HepG2 (cell line): Measurements from ENCODE around the gene ZNF540. TPM values are rescaled to one million over a fixed set of nuclear protein-coding genes. Genes with fewer than 3 reads are reported as not detected.

Experiments used
- GFI1 ChIP-seq: sonication (generic); formaldehyde crosslinking; IDR thresholded peaks from 2 replicates; pipeline ENCODE4 v1.5.0; 2020; ENCODE audit warnings: missing genetic modification reagents, mild to moderate bottlenecking, borderline replicate concordance
- MAF1 ChIP-seq: sonication (generic); formaldehyde crosslinking; IDR thresholded peaks from 2 replicates; pipeline ENCODE4 v1.5.0; 2020; ENCODE audit warnings: missing genetic modification reagents, borderline replicate concordance
- MTA3 ChIP-seq: sonication (generic); formaldehyde crosslinking; IDR thresholded peaks from 2 replicates; pipeline ENCODE4 v1.4.0; 2020; ENCODE audit warnings: missing genetic modification reagents
- RAD21 ChIP-seq: fragments of 450-650 bp; formaldehyde crosslinking; IDR thresholded peaks from 2 replicates; pipeline ENCODE4 v1.5.0; 2020; ENCODE audit warnings: mild to moderate bottlenecking
- SIX1 ChIP-seq: sonication (generic); formaldehyde crosslinking; IDR thresholded peaks from 2 replicates; pipeline ENCODE4 v1.4.0; 2020; ENCODE audit warnings: missing genetic modification reagents, borderline replicate concordance
- SMC3 ChIP-seq: IDR thresholded peaks from 2 replicates; pipeline ENCODE4 v1.6.1; 2011; ENCODE audit warnings: low read length, improper control_type of control experiment
- SP4 ChIP-seq: sonication (generic); formaldehyde crosslinking; IDR thresholded peaks from 2 replicates; pipeline ENCODE4 v1.8.1; 2023; ENCODE audit warnings: mild to moderate bottlenecking, missing genetic modification reagents
- TBX2 ChIP-seq: sonication (generic); formaldehyde crosslinking; IDR thresholded peaks from 2 replicates; pipeline ENCODE4 v1.5.0; 2020; ENCODE audit warnings: missing genetic modification reagents, mild to moderate bottlenecking, borderline replicate concordance
- ZNF264 ChIP-seq: sonication (generic); formaldehyde crosslinking; IDR thresholded peaks from 2 replicates; pipeline ENCODE4 v1.4.0; 2020; ENCODE audit warnings: missing genetic modification reagents
- ZNF616 ChIP-seq: sonication (generic); formaldehyde crosslinking; IDR thresholded peaks from 2 replicates; pipeline ENCODE4 v1.5.0; 2020; ENCODE audit warnings: low read depth, mild to moderate bottlenecking, missing genetic modification reagents
- ZNF773 ChIP-seq: sonication (generic); formaldehyde crosslinking; IDR thresholded peaks from 2 replicates; pipeline ENCODE4 v1.4.0; 2020; ENCODE audit warnings: missing genetic modification reagents, borderline replicate concordance
- polyA plus RNA-seq, 8 experiments: library from polyadenylated mRNA; depleted of rRNA in 3 of 8; stranded (reverse) in 7 of 8; unstranded in 1 of 8; fragments of >200 nt; fragmentation: Illumina TruSeq in 4 of 8; extraction: Trizol in 4 of 8; gene quantifications; 2 replicates each; pipeline versions ENCODE4 v1.2.1 to v1.2.3, GENCODE V29; 2011 to 2016; ENCODE audit warnings: low read depth in 4 of 8, missing spikeins in 1 of 8, mixed read lengths in 1 of 8; ENCODE audit not compliant: insufficient read depth in 1 of 8
- total RNA-seq, 5 experiments: library from RNA; depleted of rRNA; stranded (reverse); fragments of >200 nt; fragmentation: Illumina TruSeq; extraction: Trizol; gene quantifications; 2 replicates each; pipeline ENCODE4 v1.2.3, GENCODE V29; 2016; ENCODE audit warnings: low read depth in 1 of 5
- TF ChIP-seq, protein P1 (sequence below): sonication (generic); formaldehyde crosslinking; IDR thresholded peaks from 2 replicates; pipeline ENCODE4 v1.4.0; 2020; ENCODE audit warnings: mild to moderate bottlenecking, missing genetic modification reagents
- TF ChIP-seq, protein P2 (sequence below): sonication (generic); formaldehyde crosslinking; IDR thresholded peaks from 2 replicates; pipeline ENCODE4 v1.4.0; 2020; ENCODE audit warnings: missing genetic modification reagents
- TF ChIP-seq, protein P3 (sequence below): sonication (generic); IDR thresholded peaks from 2 replicates; pipeline ENCODE4 v1.6.1; 2016; ENCODE audit warnings: low read depth, borderline replicate concordance
- TF ChIP-seq, protein P4 (sequence below): sonication (generic); formaldehyde crosslinking; conservative IDR thresholded peaks from 2 replicates; pipeline ENCODE4 v1.4.0; 2020; ENCODE audit warnings: mild to moderate bottlenecking, missing genetic modification reagents, moderate library complexity
- TF ChIP-seq, protein P5 (sequence below): conservative IDR thresholded peaks from 2 replicates; pipeline ENCODE4 v1.6.1; 2018; ENCODE audit warnings: missing genetic modification reagents
- TF ChIP-seq, protein P6 (sequence below): sonication (generic); formaldehyde crosslinking; IDR thresholded peaks from 2 replicates; pipeline ENCODE4 v1.8.1; 2022; ENCODE audit warnings: mild to moderate bottlenecking, missing genetic modification reagents

ZNF540 gene
- total and polyA plus RNA-seq, 2 of the 13 experiments (the other 11 are each of a cell fraction or from before 2014, with no cell fraction given) = 0.21 to 0.40 TPM

DNA sequence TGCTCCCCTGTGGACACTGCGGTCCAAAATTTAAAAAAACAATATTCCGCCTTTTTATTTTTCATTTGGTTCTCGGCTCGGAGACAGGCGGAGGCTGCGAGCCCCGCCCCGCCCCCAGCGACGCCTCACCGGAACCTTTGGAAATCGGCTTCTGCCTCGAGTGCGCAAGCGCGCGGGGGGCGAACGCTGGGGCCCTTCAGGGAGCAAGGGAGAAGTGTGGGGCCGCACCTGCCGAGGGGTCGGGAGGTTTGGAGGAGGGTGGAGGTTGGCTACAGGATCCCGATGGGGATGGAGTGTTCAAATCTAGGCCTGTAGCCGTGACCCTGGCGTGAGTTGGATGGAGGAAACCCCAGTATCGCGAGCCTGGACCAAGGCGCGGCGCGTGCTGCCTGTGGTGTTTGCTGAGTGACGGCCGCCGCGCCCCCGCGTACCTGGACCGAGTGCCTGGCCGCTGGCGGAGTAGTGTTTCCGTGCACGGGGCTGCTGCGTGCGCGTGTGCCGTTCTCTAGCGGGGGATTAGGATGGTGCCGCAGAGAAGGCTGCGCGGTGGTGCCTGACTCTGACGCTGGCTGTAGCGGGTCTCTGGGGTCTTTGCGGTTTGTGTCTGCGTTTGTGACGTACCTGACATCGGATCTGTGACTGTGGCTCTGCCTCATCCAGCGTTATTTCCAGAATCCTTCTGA, 61.2 kb downstream of the ZNF540 start (continued):
- TF ChIP-seq, protein P1, sequence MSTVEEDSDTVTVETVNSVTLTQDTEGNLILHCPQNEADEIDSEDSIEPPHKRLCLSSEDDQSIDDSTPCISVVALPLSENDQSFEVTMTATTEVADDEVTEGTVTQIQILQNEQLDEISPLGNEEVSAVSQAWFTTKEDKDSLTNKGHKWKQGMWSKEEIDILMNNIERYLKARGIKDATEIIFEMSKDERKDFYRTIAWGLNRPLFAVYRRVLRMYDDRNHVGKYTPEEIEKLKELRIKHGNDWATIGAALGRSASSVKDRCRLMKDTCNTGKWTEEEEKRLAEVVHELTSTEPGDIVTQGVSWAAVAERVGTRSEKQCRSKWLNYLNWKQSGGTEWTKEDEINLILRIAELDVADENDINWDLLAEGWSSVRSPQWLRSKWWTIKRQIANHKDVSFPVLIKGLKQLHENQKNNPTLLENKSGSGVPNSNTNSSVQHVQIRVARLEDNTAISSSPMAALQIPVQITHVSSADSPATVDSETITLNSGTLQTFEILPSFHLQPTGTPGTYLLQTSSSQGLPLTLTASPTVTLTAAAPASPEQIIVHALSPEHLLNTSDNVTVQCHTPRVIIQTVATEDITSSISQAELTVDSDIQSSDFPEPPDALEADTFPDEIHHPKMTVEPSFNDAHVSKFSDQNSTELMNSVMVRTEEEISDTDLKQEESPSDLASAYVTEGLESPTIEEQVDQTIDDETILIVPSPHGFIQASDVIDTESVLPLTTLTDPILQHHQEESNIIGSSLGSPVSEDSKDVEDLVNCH (CRISPR knock-in tag) = no peak
- TF ChIP-seq ZNF616 = no peak; the same call in 1 of the 2 replicates
- TF ChIP-seq RAD21 (CRISPR knock-in tag) = no peak
- TF ChIP-seq MTA3 (CRISPR knock-in tag) = no peak
- TF ChIP-seq, protein P2, sequence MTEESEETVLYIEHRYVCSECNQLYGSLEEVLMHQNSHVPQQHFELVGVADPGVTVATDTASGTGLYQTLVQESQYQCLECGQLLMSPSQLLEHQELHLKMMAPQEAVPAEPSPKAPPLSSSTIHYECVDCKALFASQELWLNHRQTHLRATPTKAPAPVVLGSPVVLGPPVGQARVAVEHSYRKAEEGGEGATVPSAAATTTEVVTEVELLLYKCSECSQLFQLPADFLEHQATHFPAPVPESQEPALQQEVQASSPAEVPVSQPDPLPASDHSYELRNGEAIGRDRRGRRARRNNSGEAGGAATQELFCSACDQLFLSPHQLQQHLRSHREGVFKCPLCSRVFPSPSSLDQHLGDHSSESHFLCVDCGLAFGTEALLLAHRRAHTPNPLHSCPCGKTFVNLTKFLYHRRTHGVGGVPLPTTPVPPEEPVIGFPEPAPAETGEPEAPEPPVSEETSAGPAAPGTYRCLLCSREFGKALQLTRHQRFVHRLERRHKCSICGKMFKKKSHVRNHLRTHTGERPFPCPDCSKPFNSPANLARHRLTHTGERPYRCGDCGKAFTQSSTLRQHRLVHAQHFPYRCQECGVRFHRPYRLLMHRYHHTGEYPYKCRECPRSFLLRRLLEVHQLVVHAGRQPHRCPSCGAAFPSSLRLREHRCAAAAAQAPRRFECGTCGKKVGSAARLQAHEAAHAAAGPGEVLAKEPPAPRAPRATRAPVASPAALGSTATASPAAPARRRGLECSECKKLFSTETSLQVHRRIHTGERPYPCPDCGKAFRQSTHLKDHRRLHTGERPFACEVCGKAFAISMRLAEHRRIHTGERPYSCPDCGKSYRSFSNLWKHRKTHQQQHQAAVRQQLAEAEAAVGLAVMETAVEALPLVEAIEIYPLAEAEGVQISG (CRISPR knock-in tag) = peak; percentile 75
- TF ChIP-seq ZNF773 (CRISPR knock-in tag) = no peak
- TF ChIP-seq SMC3 = no peak
- TF ChIP-seq, protein P3, sequence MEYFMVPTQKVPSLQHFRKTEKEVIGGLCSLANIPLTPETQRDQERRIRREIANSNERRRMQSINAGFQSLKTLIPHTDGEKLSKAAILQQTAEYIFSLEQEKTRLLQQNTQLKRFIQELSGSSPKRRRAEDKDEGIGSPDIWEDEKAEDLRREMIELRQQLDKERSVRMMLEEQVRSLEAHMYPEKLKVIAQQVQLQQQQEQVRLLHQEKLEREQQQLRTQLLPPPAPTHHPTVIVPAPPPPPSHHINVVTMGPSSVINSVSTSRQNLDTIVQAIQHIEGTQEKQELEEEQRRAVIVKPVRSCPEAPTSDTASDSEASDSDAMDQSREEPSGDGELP = peak; percentile 18; the same call in 1 of the 2 replicates
- peak; percentile 25; the same call in 1 of the 2 replicates for TF ChIP-seq SIX1 (CRISPR knock-in tag)
- TF ChIP-seq SP4 (CRISPR knock-in tag) = no peak; the same call in 1 of the 2 replicates
- no peak; the same call in 1 of the 2 replicates for TF ChIP-seq ZNF264 (CRISPR knock-in tag)
- TF ChIP-seq, protein P4, sequence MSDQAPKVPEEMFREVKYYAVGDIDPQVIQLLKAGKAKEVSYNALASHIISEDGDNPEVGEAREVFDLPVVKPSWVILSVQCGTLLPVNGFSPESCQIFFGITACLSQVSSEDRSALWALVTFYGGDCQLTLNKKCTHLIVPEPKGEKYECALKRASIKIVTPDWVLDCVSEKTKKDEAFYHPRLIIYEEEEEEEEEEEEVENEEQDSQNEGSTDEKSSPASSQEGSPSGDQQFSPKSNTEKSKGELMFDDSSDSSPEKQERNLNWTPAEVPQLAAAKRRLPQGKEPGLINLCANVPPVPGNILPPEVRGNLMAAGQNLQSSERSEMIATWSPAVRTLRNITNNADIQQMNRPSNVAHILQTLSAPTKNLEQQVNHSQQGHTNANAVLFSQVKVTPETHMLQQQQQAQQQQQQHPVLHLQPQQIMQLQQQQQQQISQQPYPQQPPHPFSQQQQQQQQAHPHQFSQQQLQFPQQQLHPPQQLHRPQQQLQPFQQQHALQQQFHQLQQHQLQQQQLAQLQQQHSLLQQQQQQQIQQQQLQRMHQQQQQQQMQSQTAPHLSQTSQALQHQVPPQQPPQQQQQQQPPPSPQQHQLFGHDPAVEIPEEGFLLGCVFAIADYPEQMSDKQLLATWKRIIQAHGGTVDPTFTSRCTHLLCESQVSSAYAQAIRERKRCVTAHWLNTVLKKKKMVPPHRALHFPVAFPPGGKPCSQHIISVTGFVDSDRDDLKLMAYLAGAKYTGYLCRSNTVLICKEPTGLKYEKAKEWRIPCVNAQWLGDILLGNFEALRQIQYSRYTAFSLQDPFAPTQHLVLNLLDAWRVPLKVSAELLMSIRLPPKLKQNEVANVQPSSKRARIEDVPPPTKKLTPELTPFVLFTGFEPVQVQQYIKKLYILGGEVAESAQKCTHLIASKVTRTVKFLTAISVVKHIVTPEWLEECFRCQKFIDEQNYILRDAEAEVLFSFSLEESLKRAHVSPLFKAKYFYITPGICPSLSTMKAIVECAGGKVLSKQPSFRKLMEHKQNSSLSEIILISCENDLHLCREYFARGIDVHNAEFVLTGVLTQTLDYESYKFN (CRISPR knock-in tag) = peak; percentile 69
- no peak for TF ChIP-seq MAF1 (CRISPR knock-in tag)
- TF ChIP-seq, protein P5, sequence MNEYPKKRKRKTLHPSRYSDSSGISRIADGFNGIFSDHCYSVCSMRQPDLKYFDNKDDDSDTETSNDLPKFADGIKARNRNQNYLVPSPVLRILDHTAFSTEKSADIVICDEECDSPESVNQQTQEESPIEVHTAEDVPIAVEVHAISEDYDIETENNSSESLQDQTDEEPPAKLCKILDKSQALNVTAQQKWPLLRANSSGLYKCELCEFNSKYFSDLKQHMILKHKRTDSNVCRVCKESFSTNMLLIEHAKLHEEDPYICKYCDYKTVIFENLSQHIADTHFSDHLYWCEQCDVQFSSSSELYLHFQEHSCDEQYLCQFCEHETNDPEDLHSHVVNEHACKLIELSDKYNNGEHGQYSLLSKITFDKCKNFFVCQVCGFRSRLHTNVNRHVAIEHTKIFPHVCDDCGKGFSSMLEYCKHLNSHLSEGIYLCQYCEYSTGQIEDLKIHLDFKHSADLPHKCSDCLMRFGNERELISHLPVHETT (CRISPR knock-in tag) = no peak; the same call in 1 of the 2 replicates
- peak; percentile 3; the same call in 1 of the 2 replicates for TF ChIP-seq GFI1 (CRISPR knock-in tag)
- peak; percentile 79 for TF ChIP-seq TBX2
- TF ChIP-seq, protein P6, sequence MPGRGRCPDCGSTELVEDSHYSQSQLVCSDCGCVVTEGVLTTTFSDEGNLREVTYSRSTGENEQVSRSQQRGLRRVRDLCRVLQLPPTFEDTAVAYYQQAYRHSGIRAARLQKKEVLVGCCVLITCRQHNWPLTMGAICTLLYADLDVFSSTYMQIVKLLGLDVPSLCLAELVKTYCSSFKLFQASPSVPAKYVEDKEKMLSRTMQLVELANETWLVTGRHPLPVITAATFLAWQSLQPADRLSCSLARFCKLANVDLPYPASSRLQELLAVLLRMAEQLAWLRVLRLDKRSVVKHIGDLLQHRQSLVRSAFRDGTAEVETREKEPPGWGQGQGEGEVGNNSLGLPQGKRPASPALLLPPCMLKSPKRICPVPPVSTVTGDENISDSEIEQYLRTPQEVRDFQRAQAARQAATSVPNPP = no peak
